HepG2 (cell line): Measurements from ENCODE around the gene RIMBP2. TPM values are rescaled to one million over a fixed set of nuclear protein-coding genes. Genes with fewer than 3 reads are reported as not detected.

ENCODE experiments used
- ATAC-seq: fragments of 200-7000 bp; cut with Tn5 transposase; 3 replicates; pipeline ENCODE4 v1.9.1; 2020; ENCODE audit warnings: mild to moderate bottlenecking, moderate library complexity
- BruUV-seq: library from RNA; stranded (reverse); fragments of 400-500 nt; replicated peaks from 2 replicates; lab custom pipeline; 2021; lab: Mats Ljungman, UMichigan
- CTCF ChIA-PET: fragments of 300-600 bp; formaldehyde crosslinking; extraction: SDS; loops from one replicate; lab custom pipeline; 2021; ENCODE audit warnings: low total read pairs, inconsistent platforms, low intra/inter-chr PET ratio; lab: Yijun Ruan, JAX
- POLR2A ChIA-PET: fragments of 350-600 bp; sonication (Branson Sonifier 250); formaldehyde crosslinking; loops from one replicate; lab custom pipeline; 2020; ENCODE audit warnings: antibody characterized with exemption, inconsistent platforms; lab: Yijun Ruan, JAX
- DNase-seq: peaks from one replicate; pipeline ENCODE4 v3.0.0-alpha.2; 2015; ENCODE audit warnings: low spot score
- FAIRE-seq: peaks from 3 replicates; lab custom pipeline; 2011; peaks lifted over from hg19 to GRCh38; lab: Jason Lieb, UNC
- H2AFZ ChIP-seq: one replicate; pipeline ENCODE4 v1.6.1; 2011; ENCODE audit warnings: low read length, inconsistent platforms
- H3K27ac ChIP-seq: fragments of 300-600 bp; 3 replicates; pipeline ENCODE4 v1.8.0; 2011; ENCODE audit warnings: mixed run types, mild to moderate bottlenecking, mixed read lengths, low read length, inconsistent platforms; ENCODE audit not compliant: insufficient read depth; ENCODE audit errors: extremely low read length
- H3K27me3 ChIP-seq, 2 experiments: fragments of 200-600 bp in 1 of 2; 2 replicates in 1 of 2; 3 replicates in 1 of 2; pipeline versions ENCODE4 v1.6.0 to v1.8.0; 2011; ENCODE audit warnings: low read length in 2 of 2, mild to moderate bottlenecking in 2 of 2, moderate library complexity in 2 of 2, inconsistent platforms in 1 of 2; ENCODE audit not compliant: insufficient read depth in 2 of 2, control insufficient read depth in 1 of 2
- H3K36me3 ChIP-seq, 2 experiments: fragments of 200-600 bp in 1 of 2; replicated peaks in 1 of 2; 2 replicates in 1 of 2; 3 replicates in 1 of 2; pipeline versions ENCODE4 v1.5.1 to v1.8.0; 2011; ENCODE audit warnings: low read length in 2 of 2, inconsistent platforms in 1 of 2; ENCODE audit not compliant: insufficient read depth in 2 of 2, control insufficient read depth in 1 of 2
- H3K4me1 ChIP-seq: 2 replicates; pipeline ENCODE4 v1.5.1; 2012; ENCODE audit warnings: low read length, inconsistent platforms; ENCODE audit not compliant: insufficient read depth
- H3K4me2 ChIP-seq: 2 replicates; pipeline ENCODE4 v1.6.0; 2011; ENCODE audit warnings: low read depth, low read length, inconsistent platforms
- H3K4me3 ChIP-seq, 3 experiments: fragments of 200-600 bp in 1 of 3; sonication (generic), shearing (Covaris generic) in 1 of 3; replicated peaks in 1 of 3; 2 replicates each; pipeline ENCODE4 v1.5.1; 2011 to 2016; ENCODE audit warnings: low read length in 3 of 3, inconsistent platforms in 2 of 3, low read depth in 2 of 3, mild to moderate bottlenecking in 2 of 3, control low read depth in 1 of 3, mixed read lengths in 1 of 3; ENCODE audit not compliant: insufficient read depth in 1 of 3
- H3K79me2 ChIP-seq: one replicate; pipeline ENCODE4 v1.6.1; 2011; ENCODE audit warnings: low read length, inconsistent platforms; ENCODE audit not compliant: insufficient read depth
- H3K9ac ChIP-seq: 2 replicates; pipeline ENCODE4 v1.6.0; 2011; ENCODE audit warnings: mild to moderate bottlenecking, low read depth, low read length, inconsistent platforms; ENCODE audit not compliant: insufficient read depth
- H3K9me3 ChIP-seq: 2 replicates; pipeline ENCODE4 v1.5.1; 2012; ENCODE audit warnings: mild to moderate bottlenecking, low read length
- H4K20me1 ChIP-seq: 2 replicates; pipeline ENCODE4 v1.6.0; 2011; ENCODE audit warnings: inconsistent platforms, mild to moderate bottlenecking, low read length, moderate library complexity; ENCODE audit not compliant: insufficient read depth
- BRCA1 ChIP-seq: sonication (generic); formaldehyde crosslinking; IDR thresholded peaks from 2 replicates; pipeline ENCODE4 v1.4.0; 2020; ENCODE audit warnings: missing genetic modification reagents
- ZNF441 ChIP-seq: sonication (generic); formaldehyde crosslinking; IDR thresholded peaks from 2 replicates; pipeline ENCODE4 v1.7.0; 2021; ENCODE audit warnings: missing genetic modification reagents, borderline replicate concordance
- ZNF616 ChIP-seq: sonication (generic); formaldehyde crosslinking; IDR thresholded peaks from 2 replicates; pipeline ENCODE4 v1.5.0; 2020; ENCODE audit warnings: low read depth, mild to moderate bottlenecking, missing genetic modification reagents
- WGBS: methylation state at CpG from one replicate; pipeline ENCODE4 v1.1.6; 2017; ENCODE audit warnings: low lambda C conversion rate; 5-methylcytosine and 5-hydroxymethylcytosine counted together
- in situ Hi-C: cut with HindIII; loops from 2 replicates; pipeline ENCODE4 v1.10.0; 2017; ENCODE audit warnings: low pct_unique_long_range_greater_than_20kb; ENCODE audit not compliant: extremely low pct_ligation_motif_present
- intact Hi-C: fragments of 100-400 bp; cut with micrococcal nuclease; formaldehyde crosslinking; loops from one replicate; pipeline ENCODE4 v1.10.0; 2022; ENCODE audit not compliant: unreplicated experiment
- polyA plus RNA-seq, 8 experiments: library from polyadenylated mRNA; depleted of rRNA in 3 of 8; stranded (reverse) in 7 of 8; unstranded in 1 of 8; fragments of >200 nt; fragmentation: Illumina TruSeq in 4 of 8; extraction: Trizol in 4 of 8; gene quantifications; 2 replicates each; pipeline versions ENCODE4 v1.2.1 to v1.2.3, GENCODE V29; 2011 to 2016; ENCODE audit warnings: low read depth in 4 of 8, missing spikeins in 1 of 8, mixed read lengths in 1 of 8; ENCODE audit not compliant: insufficient read depth in 1 of 8
- total RNA-seq, 5 experiments: library from RNA; depleted of rRNA; stranded (reverse); fragments of >200 nt; fragmentation: Illumina TruSeq; extraction: Trizol; gene quantifications; 2 replicates each; pipeline ENCODE4 v1.2.3, GENCODE V29; 2016; ENCODE audit warnings: low read depth in 1 of 5
- TF ChIP-seq, protein P1 (sequence below), 2 experiments: fragments of 450-650 bp in 1 of 2; sonication (generic) in 1 of 2; formaldehyde crosslinking in 1 of 2; IDR thresholded peaks; 2 replicates each; pipeline versions ENCODE4 v1.6.1 to v1.8.0; 2016 to 2022; ENCODE audit warnings: antibody characterized with exemption in 1 of 2, mild to moderate bottlenecking in 1 of 2, missing genetic modification reagents in 1 of 2
- TF ChIP-seq, protein P2 (sequence below): sonication (generic); formaldehyde crosslinking; IDR thresholded peaks from one replicate; pipeline ENCODE4 v1.5.1; 2020; ENCODE audit warnings: mild to moderate bottlenecking, missing genetic modification reagents; ENCODE audit errors: not compliant biosample characterization

RIMBP2 gene
- total and polyA plus RNA-seq, 2 of the 13 experiments (the other 11 are each of a cell fraction or from before 2014, with no cell fraction given) = 0.03 TPM; not detected in 1

DNA sequence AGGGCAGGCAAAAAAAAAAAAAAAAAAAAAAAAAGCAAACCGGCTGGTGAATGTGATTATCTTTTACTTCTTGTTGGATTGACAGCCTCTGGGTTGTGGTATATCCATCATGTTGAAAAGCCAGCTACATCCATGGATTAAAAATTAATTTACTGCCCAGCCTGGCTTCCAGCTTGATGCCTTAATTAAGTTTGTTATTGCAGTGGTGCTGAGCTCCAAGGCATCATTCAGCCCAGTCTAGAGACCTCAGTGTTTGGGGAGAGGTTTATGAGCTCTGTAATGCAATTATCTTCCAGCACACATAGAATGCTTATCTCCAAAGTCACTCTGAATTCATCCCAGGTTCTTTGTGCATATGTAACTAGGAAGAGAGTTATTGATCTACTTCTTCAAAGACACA is 114.8 kb downstream of the RIMBP2 start (continued):
- TF ChIP-seq, protein P1, sequence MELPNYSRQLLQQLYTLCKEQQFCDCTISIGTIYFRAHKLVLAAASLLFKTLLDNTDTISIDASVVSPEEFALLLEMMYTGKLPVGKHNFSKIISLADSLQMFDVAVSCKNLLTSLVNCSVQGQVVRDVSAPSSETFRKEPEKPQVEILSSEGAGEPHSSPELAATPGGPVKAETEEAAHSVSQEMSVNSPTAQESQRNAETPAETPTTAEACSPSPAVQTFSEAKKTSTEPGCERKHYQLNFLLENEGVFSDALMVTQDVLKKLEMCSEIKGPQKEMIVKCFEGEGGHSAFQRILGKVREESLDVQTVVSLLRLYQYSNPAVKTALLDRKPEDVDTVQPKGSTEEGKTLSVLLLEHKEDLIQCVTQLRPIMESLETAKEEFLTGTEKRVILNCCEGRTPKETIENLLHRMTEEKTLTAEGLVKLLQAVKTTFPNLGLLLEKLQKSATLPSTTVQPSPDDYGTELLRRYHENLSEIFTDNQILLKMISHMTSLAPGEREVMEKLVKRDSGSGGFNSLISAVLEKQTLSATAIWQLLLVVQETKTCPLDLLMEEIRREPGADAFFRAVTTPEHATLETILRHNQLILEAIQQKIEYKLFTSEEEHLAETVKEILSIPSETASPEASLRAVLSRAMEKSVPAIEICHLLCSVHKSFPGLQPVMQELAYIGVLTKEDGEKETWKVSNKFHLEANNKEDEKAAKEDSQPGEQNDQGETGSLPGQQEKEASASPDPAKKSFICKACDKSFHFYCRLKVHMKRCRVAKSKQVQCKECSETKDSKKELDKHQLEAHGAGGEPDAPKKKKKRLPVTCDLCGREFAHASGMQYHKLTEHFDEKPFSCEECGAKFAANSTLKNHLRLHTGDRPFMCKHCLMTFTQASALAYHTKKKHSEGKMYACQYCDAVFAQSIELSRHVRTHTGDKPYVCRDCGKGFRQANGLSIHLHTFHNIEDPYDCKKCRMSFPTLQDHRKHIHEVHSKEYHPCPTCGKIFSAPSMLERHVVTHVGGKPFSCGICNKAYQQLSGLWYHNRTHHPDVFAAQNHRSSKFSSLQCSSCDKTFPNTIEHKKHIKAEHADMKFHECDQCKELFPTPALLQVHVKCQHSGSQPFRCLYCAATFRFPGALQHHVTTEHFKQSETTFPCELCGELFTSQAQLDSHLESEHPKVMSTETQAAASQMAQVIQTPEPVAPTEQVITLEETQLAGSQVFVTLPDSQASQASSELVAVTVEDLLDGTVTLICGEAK (IDR thresholded peaks at IDR 0.05) = no peak
- TF ChIP-seq, protein P1 (CRISPR knock-in tag; IDR thresholded peaks at IDR 0.05) = no peak

DNA sequence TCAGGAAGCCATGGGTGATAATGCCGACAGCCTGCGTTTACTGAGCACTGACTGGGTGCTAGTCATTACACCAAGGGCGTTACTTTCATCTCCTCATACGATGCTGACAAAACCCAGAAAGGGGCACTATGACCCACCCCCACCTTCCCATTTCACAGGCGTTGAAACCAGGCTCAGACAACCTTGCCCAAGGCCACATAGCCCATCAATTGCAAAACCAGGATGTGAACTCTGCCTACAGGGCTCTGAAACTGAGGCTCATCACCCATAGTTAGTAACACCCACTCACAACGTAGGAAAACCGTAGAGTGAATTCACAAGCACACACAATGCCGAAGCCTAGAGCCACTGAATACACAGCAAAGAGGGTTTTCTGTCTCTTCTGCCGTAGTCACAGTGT is 119.9 kb downstream of the RIMBP2 start:
- H3K27me3 ChIP-seq = peaks cover 2 to 17% of the 10 kb centered on the region in 2 experiments; a peak in 3 of 5 replicates
- no peak for ATAC-seq
- no peaks in the 10 kb centered on the region for H3K4me1 ChIP-seq
- ChIA-PET CTCF (no interaction called here), POLR2A (no interaction called here)
- no TSS peak for BruUV-seq
- no peaks in the 10 kb centered on the region for H3K79me2 ChIP-seq
- H3K27ac ChIP-seq = no peak overlapping the region
- peaks cover 15% of the 10 kb centered on the region for H3K9me3 ChIP-seq
- 24% methylated on average over 9 of the region's 9 CpGs for WGBS
- H3K9ac ChIP-seq = no peak overlapping the region
- FAIRE-seq = no peak
- in situ Hi-C loops = no loop called here
- H4K20me1 ChIP-seq = no peaks in the 10 kb centered on the region
- no peak for DNase-seq
- intact Hi-C loops = no loop called here
- H3K36me3 ChIP-seq = no peaks in the 10 kb centered on the region
- H3K4me2 ChIP-seq = no peak overlapping the region
- no peak overlapping the region for H3K4me3 ChIP-seq
- no peak overlapping the region for H2AFZ ChIP-seq
- TF ChIP-seq ZNF441 (CRISPR knock-in tag) = no peak
- TF ChIP-seq, protein P2, sequence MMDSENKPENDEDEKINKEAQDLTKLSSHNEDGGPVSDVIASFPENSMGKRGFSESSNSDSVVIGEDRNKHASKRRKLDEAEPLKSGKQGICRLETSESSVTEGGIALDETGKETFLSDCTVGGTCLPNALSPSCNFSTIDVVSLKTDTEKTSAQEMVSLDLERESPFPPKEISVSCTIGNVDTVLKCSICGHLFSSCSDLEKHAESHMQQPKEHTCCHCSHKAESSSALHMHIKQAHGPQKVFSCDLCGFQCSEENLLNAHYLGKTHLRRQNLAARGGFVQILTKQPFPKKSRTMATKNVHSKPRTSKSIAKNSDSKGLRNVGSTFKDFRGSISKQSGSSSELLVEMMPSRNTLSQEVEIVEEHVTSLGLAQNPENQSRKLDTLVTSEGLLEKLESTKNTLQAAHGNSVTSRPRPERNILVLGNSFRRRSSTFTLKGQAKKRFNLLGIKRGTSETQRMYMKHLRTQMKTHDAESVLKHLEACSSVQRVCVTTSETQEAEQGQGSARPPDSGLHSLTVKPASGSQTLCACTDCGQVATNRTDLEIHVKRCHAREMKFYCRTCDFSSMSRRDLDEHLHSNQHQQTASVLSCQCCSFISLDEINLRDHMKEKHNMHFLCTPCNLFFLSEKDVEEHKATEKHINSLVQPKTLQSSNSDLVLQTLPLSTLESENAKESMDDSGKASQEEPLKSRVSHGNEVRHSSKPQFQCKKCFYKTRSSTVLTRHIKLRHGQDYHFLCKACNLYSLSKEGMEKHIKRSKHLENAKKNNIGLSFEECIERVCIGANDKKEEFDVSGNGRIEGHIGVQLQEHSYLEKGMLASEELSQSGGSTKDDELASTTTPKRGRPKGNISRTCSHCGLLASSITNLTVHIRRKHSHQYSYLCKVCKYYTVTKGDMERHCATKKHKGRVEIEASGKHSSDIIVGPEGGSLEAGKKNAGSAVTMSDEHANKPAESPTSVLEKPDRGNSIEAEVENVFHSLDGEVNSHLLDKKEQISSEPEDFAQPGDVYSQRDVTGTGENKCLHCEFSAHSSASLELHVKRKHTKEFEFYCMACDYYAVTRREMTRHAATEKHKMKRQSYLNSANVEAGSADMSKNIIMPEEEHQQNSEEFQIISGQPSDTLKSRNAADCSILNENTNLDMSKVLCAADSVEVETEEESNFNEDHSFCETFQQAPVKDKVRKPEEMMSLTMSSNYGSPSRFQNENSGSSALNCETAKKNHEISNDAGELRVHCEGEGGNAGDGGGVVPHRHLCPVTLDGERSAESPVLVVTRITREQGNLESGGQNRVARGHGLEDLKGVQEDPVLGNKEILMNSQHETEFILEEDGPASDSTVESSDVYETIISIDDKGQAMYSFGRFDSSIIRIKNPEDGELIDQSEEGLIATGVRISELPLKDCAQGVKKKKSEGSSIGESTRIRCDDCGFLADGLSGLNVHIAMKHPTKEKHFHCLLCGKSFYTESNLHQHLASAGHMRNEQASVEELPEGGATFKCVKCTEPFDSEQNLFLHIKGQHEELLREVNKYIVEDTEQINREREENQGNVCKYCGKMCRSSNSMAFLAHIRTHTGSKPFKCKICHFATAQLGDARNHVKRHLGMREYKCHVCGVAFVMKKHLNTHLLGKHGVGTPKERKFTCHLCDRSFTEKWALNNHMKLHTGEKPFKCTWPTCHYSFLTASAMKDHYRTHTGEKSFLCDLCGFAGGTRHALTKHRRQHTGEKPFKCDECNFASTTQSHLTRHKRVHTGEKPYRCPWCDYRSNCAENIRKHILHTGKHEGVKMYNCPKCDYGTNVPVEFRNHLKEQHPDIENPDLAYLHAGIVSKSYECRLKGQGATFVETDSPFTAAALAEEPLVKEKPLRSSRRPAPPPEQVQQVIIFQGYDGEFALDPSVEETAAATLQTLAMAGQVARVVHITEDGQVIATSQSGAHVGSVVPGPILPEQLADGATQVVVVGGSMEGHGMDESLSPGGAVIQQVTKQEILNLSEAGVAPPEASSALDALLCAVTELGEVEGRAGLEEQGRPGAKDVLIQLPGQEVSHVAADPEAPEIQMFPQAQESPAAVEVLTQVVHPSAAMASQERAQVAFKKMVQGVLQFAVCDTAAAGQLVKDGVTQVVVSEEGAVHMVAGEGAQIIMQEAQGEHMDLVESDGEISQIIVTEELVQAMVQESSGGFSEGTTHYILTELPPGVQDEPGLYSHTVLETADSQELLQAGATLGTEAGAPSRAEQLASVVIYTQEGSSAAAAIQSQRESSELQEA = no peak
- no peak for TF ChIP-seq ZNF616 (CRISPR knock-in tag)
- TF ChIP-seq BRCA1 (CRISPR knock-in tag) = no peak
